T-cell (primary cell): ENCODE results near the gene C1orf226. TPM values are rescaled to one million over a fixed set of nuclear protein-coding genes. Genes with fewer than 3 reads are reported as not detected.
"Not testable (repeated sequence)": the region's sequence is repeated elsewhere in the genome, so short reads cannot be mapped to it uniquely, and the experiment has no call there.

Experiments used
- ATAC-seq, 4 experiments: fragments of 200-7000 bp in 3 of 4; fragments of 150-1000 bp in 1 of 4; cut with Tn5 transposase; replicated peaks in 1 of 4; 1 replicate in 3 of 4; 2 replicates in 1 of 4; pipeline ENCODE4 v1.10.0; 2021; ENCODE audit warnings: moderate library complexity in 3 of 4, mild to moderate bottlenecking in 2 of 4, moderate number of reproducible peaks in 1 of 4
- CTCF ChIA-PET, 2 donors: fragments of 300-600 bp; sonication (Branson Sonifier 250); formaldehyde crosslinking; loops; one replicate each; lab custom pipeline; 2022; ENCODE audit warnings: antibody characterized with exemption in 2 of 2; lab: Charles Lee
- POLR2A ChIA-PET, 2 donors: fragments of 300-600 bp; sonication (Branson Sonifier 250); formaldehyde crosslinking; loops; one replicate each; lab custom pipeline; 2022; ENCODE audit warnings: antibody characterized with exemption in 2 of 2; lab: Charles Lee
- DNase-seq, 35 experiments: peaks; one replicate each; pipeline versions ENCODE4 v3.0.0 to v3.0.0-alpha.2; 2013 to 2023
- H3K27ac ChIP-seq: one replicate; pipeline ENCODE4 v1.5.1; 2013; ENCODE audit warnings: low read length
- H3K27me3 ChIP-seq, 2 experiments: replicated peaks in 1 of 2; 1 replicate in 1 of 2; 2 replicates in 1 of 2; pipeline versions ENCODE4 v1.6.1 to v1.7.0; 2013; ENCODE audit warnings: low read length in 1 of 2, mixed read lengths in 1 of 2; ENCODE audit not compliant: control insufficient read depth in 2 of 2, insufficient read depth in 2 of 2; ENCODE audit errors: extremely low read depth in 1 of 2
- H3K36me3 ChIP-seq, 2 donors: 1 replicate in 1 of 2; 2 replicates in 1 of 2; pipeline versions ENCODE4 v1.6.1 to v1.7.0; 2013; ENCODE audit warnings: low read length in 1 of 2; ENCODE audit not compliant: control insufficient read depth in 2 of 2, insufficient read depth in 1 of 2; ENCODE audit errors: extremely low read depth in 1 of 2
- H3K4me1 ChIP-seq, 2 experiments: 1 replicate in 1 of 2; 2 replicates in 1 of 2; pipeline versions ENCODE4 v1.6.1 to v1.7.0; 2013; ENCODE audit warnings: low read length in 2 of 2, mixed read lengths in 1 of 2; ENCODE audit not compliant: insufficient read depth in 2 of 2, control insufficient read depth in 1 of 2; ENCODE audit errors: extremely low read depth in 1 of 2
- H3K4me3 ChIP-seq, 2 donors: 1 replicate in 1 of 2; 2 replicates in 1 of 2; pipeline versions ENCODE4 v1.5.1 to v1.7.0; 2013; ENCODE audit warnings: mild to moderate bottlenecking in 2 of 2, low read length in 1 of 2, moderate library complexity in 1 of 2; ENCODE audit not compliant: control insufficient read depth in 1 of 2; ENCODE audit errors: extremely low read depth in 1 of 2
- H3K9me3 ChIP-seq: 2 replicates; pipeline ENCODE4 v1.7.0; 2013
- H3K27ac Mint-ChIP-seq, 2 donors: one replicate each; pipeline ENCODE4 v1.8.0; 2020 to 2021; ENCODE audit warnings: mild to moderate bottlenecking in 2 of 2, mixed read lengths in 2 of 2
- H3K27me3 Mint-ChIP-seq, 2 donors: one replicate each; pipeline ENCODE4 v1.8.0; 2021 to 2022; ENCODE audit warnings: mixed read lengths in 2 of 2
- H3K36me3 Mint-ChIP-seq: one replicate; pipeline ENCODE4 v1.8.0; 2021; ENCODE audit warnings: mixed read lengths
- H3K4me1 Mint-ChIP-seq, 3 donors: one replicate each; pipeline ENCODE4 v1.8.0; 2020 to 2022; ENCODE audit warnings: mixed read lengths in 3 of 3, mild to moderate bottlenecking in 1 of 3
- H3K4me3 Mint-ChIP-seq, 3 donors: one replicate each; pipeline ENCODE4 v1.8.0; 2020 to 2022; ENCODE audit warnings: mild to moderate bottlenecking in 3 of 3, mixed read lengths in 3 of 3, moderate library complexity in 3 of 3
- H3K9me3 Mint-ChIP-seq, 3 donors: one replicate each; pipeline ENCODE4 v1.8.0; 2020 to 2022; ENCODE audit warnings: mixed read lengths in 3 of 3
- WGBS: methylation state at CpG from one replicate; pipeline ENCODE4 v1.1.5; 2013; ENCODE audit warnings: missing lambda C conversion rate; ENCODE audit not compliant: insufficient coverage; 5-methylcytosine and 5-hydroxymethylcytosine counted together
- total RNA-seq, 35 experiments: library from RNA in 6 of 35; stranded (reverse) in 6 of 35; fragments of 120-200 nt in 1 of 35; gene quantifications; one replicate each; pipeline versions ENCODE4 v1.2.1 to v1.2.4 and lab custom pipeline; 2013 to 2026

C1orf226 gene
- total RNA-seq, 5 donors from 2014 or later (not counting 1 experiment from before 2014, with no cell fraction given), result 0.09 to 0.13 (median 0.12) TPM; not detected in 2

DNA sequence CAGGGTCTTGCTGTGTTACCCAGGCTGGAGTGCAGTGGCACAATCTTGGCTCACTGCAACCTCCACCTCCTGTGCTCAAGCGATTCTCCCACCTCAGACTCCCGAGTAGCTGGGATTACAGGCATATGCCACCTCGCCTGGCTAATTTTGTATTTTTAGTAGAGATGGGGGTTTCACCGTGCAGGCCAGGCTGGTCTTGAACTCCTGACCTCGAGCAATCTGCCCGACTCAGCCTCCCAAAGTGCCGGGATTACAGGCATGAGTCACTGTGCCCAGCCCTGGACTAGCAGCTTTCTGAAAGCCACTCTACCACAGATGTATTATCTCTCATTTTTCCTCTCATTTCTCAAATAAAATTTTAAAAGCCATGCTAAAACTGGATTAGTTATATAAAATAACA is 37.1 kb downstream of the C1orf226 start:
- POLR2A ChIA-PET, ATAC-seq, CTCF ChIA-PET, H3K36me3 Mint-ChIP-seq, H3K9me3 ChIP-seq, H3K4me1 ChIP-seq, H3K9me3 Mint-ChIP-seq, DNase-seq, H3K4me3 Mint-ChIP-seq, H3K4me3 ChIP-seq, H3K36me3 ChIP-seq, H3K27ac ChIP-seq, H3K4me1 Mint-ChIP-seq, H3K27ac Mint-ChIP-seq: not testable (repeated sequence)
- 82% methylated on average over 2 of the region's 7 CpGs for WGBS
- peaks cover 31 to 43% of the 10 kb centered on the region in 2 donors for H3K27me3 Mint-ChIP-seq
- peaks cover 0 to 21% of the 10 kb centered on the region in 2 experiments for H3K27me3 ChIP-seq

DNA sequence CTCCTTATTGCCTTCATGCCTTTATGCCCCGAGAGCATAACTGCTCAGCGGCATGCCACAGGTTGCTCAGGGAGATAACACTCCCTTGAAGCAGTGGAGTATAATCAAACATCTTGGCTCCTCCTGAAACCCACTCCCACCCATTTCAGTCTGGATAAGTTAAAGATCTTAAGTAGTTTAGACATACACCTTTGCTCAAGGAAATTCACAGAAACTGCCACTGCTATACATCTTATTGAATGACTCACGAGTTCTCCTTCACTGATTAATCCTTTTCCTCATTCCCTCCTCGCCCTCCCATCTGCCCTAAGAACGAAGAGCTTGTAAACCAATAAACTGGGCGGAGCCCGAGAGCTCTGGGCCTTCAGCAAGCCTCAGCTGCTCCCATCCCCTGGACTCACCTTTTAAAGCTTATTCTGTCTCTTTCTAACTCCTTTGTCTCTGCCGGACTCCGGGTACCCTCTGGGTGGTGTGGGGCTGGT is 38.0 kb downstream of the C1orf226 start:
- CTCF ChIA-PET, H3K36me3 Mint-ChIP-seq, H3K4me3 Mint-ChIP-seq, H3K27ac ChIP-seq, POLR2A ChIA-PET, H3K4me1 Mint-ChIP-seq, H3K9me3 Mint-ChIP-seq, H3K4me3 ChIP-seq, DNase-seq, H3K4me1 ChIP-seq, ATAC-seq, H3K36me3 ChIP-seq, H3K27ac Mint-ChIP-seq, H3K9me3 ChIP-seq: not testable (repeated sequence)
- WGBS, result 61% methylated on average over 4 of the region's 9 CpGs
- peaks cover 35 to 48% of the 10 kb centered on the region in 2 donors for H3K27me3 Mint-ChIP-seq
- H3K27me3 ChIP-seq, result peaks cover 0 to 17% of the 10 kb centered on the region in 2 experiments

DNA sequence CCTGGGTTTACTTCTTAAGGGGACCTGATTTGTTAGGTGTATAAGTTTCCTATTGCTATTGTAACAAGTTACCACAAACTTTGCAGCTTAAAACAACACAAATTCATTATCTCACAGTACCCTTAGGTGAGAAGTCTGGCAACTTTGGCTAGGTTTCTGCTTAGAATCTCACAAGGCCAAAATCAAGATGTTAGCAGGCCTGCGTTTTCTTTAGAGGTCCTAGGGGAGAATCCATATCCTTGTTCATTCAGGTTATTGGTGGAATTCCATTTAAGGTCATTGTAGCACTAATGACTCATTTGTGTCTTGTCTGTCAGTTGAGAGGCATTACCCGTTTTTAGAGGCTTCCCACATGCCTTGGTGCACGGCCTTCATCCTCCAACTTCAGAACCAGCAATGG is 38.6 kb downstream of the C1orf226 start:
- no peaks in the 10 kb centered on the region for H3K36me3 ChIP-seq
- H3K9me3 ChIP-seq, result no peaks in the 10 kb centered on the region
- H3K4me3 ChIP-seq, result no peak overlapping the region
- H3K4me3 Mint-ChIP-seq, result no peak overlapping the region
- 50% methylated on average over 1 of the region's 3 CpGs for WGBS
- peaks cover 34 to 48% of the 10 kb centered on the region in 2 donors for H3K27me3 Mint-ChIP-seq
- ChIA-PET POLR2A (no interaction called here), CTCF (no interaction called here)
- peaks cover 0 to 17% of the 10 kb centered on the region in 2 experiments for H3K27me3 ChIP-seq
- ATAC-seq (no peak), DNase-seq (no peak)
- no peak overlapping the region for H3K27ac ChIP-seq
- H3K27ac Mint-ChIP-seq, result no peak overlapping the region
- no peaks in the 10 kb centered on the region for H3K4me1 Mint-ChIP-seq
- no peaks in the 10 kb centered on the region for H3K4me1 ChIP-seq
- no peaks in the 10 kb centered on the region for H3K36me3 Mint-ChIP-seq
- no peaks in the 10 kb centered on the region for H3K9me3 Mint-ChIP-seq

DNA sequence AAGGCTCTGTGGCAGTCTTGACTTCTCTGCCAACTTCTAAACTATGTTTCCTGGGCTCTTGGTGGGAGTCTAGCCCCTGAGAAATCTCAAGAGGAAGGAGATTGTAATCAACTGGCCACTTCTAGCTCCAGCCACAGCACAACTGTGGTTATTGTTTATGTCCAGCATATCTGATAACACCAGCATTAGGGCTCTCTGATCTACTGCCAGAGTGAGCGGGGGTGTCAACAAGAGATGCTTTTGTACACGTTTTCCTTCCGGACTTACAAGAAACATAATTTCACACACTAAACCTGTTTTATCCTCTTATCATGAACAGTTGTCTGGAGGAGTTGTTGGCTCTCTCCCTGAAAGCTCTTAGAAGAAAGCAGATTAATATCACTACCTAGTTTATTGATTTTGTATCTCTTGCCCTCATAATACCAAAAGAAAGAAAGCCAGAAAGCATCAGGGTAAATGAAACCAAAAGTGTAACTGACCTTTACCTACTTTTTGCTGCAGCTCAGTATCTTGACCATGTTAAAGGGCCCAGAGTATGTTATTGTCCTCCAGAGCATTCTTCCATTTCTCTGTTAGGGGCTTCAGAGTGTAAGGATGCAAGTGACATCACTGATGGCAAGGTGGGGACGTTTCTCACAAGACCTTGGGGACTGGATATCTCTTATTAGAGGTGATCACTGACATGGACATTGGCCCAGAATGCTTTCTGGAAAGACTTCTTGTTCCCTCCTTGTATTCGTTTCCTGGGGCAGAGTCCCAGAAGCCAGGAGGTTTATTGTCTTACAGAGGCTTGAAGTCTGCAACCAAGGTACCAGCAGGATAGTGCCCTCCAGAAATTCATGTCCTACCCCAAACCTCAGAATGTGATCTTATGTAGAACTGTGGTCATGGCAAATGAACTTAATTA is 40.0 kb downstream of the C1orf226 start:
- H3K4me3 Mint-ChIP-seq, result no peak overlapping the region
- WGBS, result no CpG with 5 or more reads among the region's 5 CpGs
- Histone ChIP-seq H3K36me3 (no peaks in the 10 kb centered on the region), H3K27ac (no peak overlapping the region), H3K4me3 (no peak overlapping the region), H3K4me1 (no peaks in the 10 kb centered on the region), H3K9me3 (no peaks in the 10 kb centered on the region), H3K27me3 (peaks cover 0 to 17% of the 10 kb centered on the region in 2 experiments)
- H3K27ac Mint-ChIP-seq, result no peak overlapping the region
- no peaks in the 10 kb centered on the region for H3K4me1 Mint-ChIP-seq
- ATAC-seq (no peak), DNase-seq (no peak)
- peaks cover 30 to 48% of the 10 kb centered on the region in 2 donors for H3K27me3 Mint-ChIP-seq
- H3K36me3 Mint-ChIP-seq, result no peaks in the 10 kb centered on the region
- POLR2A ChIA-PET, result no interaction called here
- no peaks in the 10 kb centered on the region for H3K9me3 Mint-ChIP-seq
- CTCF ChIA-PET, result no interaction called here

DNA sequence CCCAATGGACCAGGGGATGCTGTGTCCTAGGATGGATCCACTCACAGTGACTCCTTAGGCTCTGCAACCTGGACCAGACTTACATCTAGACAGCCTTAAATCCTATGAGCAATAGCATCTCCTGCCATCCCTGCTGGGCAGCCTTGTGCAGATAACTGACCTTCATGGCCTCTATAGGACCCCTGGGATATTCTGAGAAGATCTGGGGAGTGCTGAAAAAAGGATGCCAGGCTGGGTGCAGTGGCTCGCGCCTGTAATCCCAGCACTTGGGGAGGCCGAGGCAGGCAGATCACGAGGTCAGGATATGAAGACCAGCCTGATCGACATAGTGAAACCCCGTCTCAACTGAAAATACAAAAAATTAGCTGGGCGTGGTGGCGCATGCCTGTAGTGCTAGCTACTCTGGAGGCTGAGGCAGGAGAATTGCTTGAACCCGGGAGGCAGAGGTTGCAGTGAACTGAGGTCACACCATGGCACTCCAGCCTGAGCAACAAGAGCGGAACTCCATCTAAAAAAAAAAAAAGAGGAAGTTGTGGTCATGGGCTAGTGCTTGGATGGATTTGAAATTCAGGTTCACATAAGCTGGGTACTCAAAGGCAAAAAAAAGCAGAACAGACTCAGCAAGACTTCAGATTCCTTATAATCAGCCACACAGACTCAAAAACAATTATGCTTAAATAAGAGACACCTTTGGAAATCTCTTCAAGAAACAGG is 41.3 kb downstream of the C1orf226 start:
- H3K4me1 ChIP-seq, result no peaks in the 10 kb centered on the region
- no peaks in the 10 kb centered on the region for H3K9me3 Mint-ChIP-seq
- no peak overlapping the region for H3K4me3 ChIP-seq
- H3K27me3 Mint-ChIP-seq, result peaks cover 24 to 40% of the 10 kb centered on the region in 2 donors
- H3K4me1 Mint-ChIP-seq, result no peaks in the 10 kb centered on the region
- no peak overlapping the region for H3K27ac ChIP-seq
- DNase-seq (no peak), ATAC-seq (no peak)
- H3K27me3 ChIP-seq, result peaks cover 0 to 13% of the 10 kb centered on the region in 2 experiments
- H3K36me3 ChIP-seq, result no peaks in the 10 kb centered on the region
- ChIA-PET CTCF (no interaction called here), POLR2A (interaction anchor here in 1 of 2 donors (0.6 kb wide), 1 partner anchor 15 kb away, joined by 3 read pairs; no protein-coding TSS in a partner anchor)
- no peak overlapping the region for H3K27ac Mint-ChIP-seq
- H3K36me3 Mint-ChIP-seq, result no peaks in the 10 kb centered on the region
- H3K9me3 ChIP-seq, result no peaks in the 10 kb centered on the region
- no peak overlapping the region for H3K4me3 Mint-ChIP-seq
- WGBS, result 91% methylated on average over 8 of the region's 10 CpGs

DNA sequence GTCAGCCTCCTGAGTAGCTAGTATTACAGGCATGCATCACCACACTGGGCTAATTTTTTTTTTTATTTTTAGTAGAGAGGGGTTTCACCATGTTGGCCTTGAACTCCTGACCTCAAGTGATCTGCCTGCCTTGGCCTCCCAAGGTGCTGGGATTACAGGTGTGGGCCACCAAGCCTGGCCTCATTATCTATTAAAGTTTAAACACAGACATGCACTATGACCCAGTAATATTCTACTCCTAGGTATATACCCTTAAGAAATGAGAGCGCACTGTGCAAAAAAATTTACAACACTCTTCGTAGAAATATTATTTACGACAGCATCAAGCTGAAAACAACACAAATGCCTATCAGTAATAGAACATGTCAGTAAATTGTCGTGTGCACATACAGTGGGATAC is 49.1 kb downstream of the C1orf226 start:
- Histone ChIP-seq H3K27ac (no peak overlapping the region), H3K4me3 (no peak overlapping the region), H3K4me1 (no peaks in the 10 kb centered on the region), H3K9me3 (no peaks in the 10 kb centered on the region), H3K36me3 (no peaks in the 10 kb centered on the region), H3K27me3 (no peaks in the 10 kb centered on the region)
- CTCF ChIA-PET, result no interaction called here
- WGBS, result 96% methylated on average over 4 of the region's 4 CpGs
- H3K4me3 Mint-ChIP-seq, result no peak overlapping the region
- H3K9me3 Mint-ChIP-seq, result no peaks in the 10 kb centered on the region
- no peak overlapping the region for H3K27ac Mint-ChIP-seq
- ATAC-seq (no peak), DNase-seq (no peak)
- H3K36me3 Mint-ChIP-seq, result no peaks in the 10 kb centered on the region
- H3K4me1 Mint-ChIP-seq, result no peaks in the 10 kb centered on the region
- POLR2A ChIA-PET, result no interaction called here
- peaks cover 0 to 3% of the 10 kb centered on the region in 2 donors for H3K27me3 Mint-ChIP-seq
